Suppressor macrophage treated with lipopolysaccharide for 1 hour (primary cell): ENCODE results near the gene MYOM1.
A peak's percentile ranks its signal among the peaks of the same experiment; 100 is the strongest.
"Not testable (repeated sequence)": the region's sequence is repeated elsewhere in the genome, so short reads cannot be mapped to it uniquely, and the experiment has no call there.

ENCODE experiments used
- DNase-seq, 3 donors: peaks; one replicate each; pipeline ENCODE4 v3.0.0-alpha.2; 2020 to 2022

Gene MYOM1

DNA sequence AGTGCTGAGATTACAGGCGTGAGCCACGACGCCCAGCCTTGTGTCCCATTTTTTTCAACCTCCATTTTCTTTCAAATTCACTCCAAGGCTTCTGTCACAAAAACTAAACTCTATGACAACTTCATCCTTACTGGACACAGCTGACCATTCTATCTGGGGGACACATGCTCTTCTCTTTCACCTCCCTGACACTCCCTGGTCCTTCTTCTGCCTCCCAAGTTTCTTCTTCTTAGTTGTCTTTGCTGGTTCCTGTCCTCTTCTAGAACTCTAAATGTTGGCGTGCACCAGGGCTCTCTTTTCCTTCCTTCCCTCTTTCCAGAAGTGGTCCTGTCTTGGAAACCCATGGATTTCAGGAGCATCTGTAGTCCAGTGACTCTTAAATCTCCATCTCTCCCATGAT is 166.7 kb downstream of the MYOM1 start:
- no peak for DNase-seq

DNA sequence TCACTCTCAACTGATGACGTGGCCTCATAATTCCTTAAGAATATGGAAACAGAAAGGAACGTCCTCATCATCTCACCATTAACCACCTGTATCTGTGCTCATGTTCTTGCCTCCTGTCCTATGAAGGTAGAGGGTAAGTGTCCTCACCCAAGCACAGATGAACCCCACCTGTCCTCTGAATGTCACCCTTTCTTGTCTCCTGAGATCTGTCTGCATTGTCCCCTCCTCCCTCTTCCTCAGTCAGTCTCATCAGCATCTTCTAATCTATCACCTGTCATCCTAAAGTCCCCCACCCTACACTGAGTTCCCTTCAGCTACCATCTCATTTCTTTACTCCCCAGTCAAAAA is 167.4 kb downstream of the MYOM1 start:
- DNase-seq = no peak

DNA sequence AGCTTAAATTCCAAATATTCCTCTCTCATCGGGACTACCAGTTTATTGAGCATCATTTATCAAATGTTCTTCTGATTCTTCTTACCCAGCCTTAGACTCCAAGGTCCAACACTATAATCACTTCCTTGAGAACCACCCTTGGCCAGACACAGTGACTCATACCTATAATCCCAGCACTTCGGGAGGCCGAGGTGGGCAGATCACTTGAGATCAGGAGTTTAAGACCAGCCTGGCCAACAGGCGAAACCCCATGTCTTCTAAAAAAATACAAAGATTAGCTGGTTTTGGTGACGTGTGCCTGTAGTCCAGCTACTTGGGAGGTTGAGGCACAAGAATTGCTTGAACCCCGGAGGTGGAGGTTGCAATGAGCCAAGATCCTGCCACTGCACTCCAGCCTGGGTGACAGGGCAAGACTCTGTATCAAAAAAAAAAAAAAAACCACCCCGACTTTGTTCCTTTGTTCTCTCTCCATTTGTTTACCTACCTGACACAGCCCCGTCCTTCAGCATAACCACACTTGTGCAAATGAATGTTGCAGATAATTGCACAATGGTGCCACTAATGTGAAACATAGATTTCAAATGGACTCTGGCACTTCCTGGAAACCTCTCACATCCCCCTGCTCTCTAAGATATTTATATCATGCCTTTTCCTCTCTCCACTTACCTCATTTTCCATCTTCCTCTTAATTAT is 167.9 kb downstream of the MYOM1 start:
- peak; percentile 32 to 69 (median 56) for DNase-seq

DNA sequence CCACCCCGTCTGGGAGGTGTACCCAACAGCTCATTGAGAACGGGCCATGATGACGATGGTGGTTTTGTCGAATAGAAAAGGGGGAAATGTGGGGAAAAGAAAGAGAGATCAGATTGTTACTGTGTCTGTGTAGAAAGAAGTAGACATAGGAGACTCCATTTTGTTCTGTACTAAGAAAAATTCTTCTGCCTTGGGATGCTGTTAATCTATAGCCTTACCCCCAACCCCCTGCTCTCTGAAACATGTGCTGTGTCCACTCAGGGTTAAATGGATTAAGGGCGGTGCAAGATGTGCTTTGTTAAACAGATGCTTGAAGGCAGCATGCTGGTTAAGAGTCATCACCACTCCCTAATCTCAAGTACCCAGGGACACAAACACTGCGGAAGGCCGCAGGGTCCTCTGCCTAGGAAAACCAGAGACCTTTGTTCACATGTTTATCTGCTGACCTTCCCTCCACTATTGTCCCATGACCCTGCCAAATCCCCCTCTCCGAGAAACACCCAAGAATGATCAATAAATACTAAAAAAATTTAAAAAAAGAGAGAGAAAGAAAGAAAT is 169.8 kb downstream of the MYOM1 start:
- DNase-seq = not testable (repeated sequence)

DNA sequence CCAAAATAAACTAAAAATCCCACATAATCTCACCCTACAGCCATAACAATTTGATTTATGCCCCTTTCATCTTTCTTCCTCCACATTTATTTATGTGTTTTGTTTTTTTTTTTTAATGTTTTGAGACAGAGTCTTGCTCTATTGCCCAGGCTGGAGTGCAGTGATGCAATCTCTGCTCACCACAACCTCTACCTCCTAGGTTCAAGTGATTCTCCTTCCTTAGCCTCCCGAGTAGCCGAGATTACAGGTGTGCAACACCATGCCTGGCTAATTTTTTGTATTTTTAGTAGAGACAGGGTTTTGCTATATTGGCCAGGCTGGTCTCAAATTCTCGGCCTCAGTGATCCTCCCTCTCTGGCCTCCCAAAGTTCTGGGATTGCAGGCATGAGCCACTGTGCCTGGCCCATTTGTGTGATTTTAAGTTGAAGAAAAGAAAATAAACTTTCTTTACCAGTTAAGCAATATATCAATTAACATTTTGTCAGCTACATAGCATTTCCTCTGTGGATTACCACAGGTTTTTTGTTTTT is 170.9 kb downstream of the MYOM1 start:
- no peak for DNase-seq

DNA sequence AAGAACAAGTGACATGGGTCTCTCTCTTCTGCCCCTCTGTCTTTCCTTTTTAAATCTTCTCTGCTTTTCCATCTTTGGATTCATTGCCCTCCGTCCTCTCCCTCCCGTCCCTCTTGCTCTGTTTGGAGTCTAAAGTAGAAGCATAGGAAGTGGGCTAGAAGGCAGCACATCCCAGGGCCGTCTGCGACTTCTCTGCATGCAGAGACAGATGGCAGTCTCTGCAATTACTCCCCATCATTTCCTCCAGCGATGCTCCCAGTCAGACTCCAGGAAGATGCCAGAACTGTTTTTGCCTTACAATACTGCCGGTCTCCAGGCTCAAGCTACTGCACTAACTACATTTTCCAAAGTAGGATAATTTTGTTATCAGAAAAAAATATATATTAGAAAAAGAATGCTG is 171.6 kb downstream of the MYOM1 start:
- no peak for DNase-seq

DNA sequence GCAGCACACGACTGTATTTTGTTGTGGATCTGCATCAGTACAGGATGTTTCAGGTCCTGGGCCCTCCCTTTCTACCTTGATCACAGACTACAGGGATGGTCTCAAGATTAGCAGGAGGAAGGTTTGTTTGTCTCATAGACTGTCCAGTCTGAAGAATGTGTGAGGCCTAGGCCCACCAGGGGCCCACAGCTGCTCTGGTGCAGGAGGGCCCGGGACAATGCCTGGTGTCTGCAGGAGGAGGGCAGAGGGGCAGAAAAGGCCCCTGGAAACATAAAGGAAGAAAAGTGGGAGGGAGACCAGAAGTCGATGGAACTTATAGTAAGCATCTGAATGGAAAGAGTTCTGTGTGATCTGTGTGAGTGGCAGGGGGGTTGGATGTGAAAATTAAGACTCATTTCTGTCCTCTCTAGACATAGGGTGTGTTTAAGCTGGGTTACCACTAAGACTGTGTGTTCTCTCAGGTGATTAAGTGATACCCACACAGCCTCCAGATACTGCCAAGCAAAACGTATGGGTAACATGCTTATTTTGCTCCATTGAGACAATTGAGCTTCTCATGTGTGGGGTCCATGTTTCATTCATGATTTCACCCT is 173.5 kb downstream of the MYOM1 start:
- DNase-seq = no peak

DNA sequence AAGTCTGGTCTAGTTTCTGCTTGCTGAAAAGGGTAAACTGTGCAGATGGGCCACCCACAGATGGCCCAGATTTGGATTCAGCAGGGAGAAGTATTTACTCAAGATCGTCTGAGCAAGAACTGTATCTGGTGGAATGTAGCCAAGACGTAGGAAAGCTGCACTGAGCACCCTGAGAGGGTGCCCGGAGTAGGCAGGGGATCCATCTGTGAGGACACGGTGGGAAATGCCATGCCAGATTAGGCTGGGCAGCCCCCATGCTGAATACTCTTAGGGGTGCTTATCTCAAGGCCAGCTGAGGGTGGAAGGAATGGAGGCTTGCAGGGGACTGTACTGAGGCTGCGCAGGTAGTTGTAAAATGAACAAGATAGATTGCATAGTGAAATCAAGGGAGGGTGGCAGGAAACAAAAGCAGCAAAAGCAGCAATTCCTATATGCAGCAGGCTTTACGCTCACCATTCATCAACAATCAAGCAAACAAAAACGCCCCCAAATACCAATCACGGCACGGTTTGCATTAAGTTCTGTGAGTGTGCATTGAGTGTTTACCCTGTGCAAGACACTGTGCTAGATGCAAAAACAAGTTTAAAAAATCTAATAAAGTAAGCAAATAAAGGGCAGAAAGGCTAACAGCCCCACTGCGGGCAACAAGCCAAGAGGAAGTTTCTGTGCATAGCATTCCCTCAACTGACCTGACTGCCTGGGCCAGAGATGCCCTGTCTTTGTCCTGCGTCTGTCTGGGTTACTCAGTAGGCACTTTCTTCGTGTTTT is 174.7 kb downstream of the MYOM1 start:
- DNase-seq = peak; percentile 45 to 70 (median 52)

DNA sequence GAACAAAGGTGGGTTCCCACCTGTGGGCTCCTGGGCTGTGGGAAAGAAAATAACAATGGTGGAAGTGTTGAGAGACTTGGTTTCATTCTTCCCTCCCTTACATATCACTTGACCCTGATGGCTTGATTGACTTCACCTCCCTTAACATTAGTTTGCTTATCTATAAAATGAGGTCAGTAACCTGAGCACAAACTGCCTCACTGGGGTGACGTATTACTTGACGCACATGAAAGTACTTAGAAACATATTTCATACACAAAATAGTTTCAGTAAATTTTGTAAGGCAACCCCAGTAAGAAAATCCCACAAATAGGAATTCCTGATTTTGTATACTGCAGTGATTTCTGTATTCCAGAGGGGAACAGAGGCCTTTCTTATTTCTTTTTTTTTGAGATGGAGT is 177.4 kb downstream of the MYOM1 start:
- DNase-seq = no peak

DNA sequence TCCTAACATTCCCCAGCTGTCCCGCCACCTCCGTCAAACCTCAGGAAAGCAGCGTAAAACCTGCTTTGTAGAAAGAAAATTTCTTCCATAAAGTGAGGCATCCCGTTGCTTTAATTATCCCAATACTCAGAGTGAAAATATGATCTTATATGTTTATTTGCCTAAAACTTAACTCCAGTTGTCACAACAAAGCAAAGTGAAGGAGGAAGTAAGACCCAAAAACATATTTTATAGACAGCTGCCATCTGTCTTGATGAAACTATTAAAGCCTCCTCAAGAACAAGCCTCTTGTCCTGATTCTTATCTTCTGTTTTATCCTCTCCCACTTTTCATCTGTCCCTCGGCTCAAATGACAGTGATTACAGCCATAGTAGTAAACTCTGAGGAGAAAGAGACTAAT is 177.9 kb downstream of the MYOM1 start:
- DNase-seq = no peak

DNA sequence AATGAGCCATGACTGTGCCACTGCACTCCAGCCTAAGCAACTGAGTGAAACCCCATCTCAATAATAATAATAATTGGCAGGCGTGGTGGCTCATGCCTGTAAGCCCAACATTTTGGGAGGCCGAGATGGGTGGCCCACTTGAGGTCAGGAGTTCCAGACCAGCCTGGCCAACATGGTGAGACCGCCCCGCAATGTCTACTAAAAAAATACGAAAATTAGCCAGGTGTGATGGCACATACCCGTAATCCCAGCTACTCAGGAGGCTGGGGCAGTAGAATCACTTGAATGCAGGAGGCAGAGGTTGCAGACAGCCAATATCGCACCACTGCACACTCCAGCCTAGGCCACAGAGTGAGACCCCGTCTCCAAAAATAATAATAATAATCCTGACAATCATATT is 178.9 kb downstream of the MYOM1 start:
- DNase-seq = no peak

DNA sequence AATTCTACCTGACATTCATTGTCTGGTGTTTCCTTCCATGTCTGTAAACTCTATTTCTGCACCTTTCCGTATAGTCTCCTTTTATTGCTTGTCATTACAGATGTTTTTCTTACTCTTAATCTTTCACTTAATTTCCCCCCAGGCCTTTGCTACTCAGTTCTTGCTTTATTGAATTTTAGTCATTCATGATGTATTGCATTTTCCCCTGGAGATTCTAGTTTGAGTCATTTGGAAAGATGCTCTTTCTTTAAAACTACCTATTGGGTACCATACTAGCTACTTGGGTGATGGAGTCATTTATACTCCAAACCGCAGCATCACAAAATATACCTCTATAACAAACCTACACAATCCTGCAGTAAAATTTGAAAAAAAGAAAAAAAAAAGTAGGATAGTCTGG is 179.6 kb downstream of the MYOM1 start:
- DNase-seq = no peak

DNA sequence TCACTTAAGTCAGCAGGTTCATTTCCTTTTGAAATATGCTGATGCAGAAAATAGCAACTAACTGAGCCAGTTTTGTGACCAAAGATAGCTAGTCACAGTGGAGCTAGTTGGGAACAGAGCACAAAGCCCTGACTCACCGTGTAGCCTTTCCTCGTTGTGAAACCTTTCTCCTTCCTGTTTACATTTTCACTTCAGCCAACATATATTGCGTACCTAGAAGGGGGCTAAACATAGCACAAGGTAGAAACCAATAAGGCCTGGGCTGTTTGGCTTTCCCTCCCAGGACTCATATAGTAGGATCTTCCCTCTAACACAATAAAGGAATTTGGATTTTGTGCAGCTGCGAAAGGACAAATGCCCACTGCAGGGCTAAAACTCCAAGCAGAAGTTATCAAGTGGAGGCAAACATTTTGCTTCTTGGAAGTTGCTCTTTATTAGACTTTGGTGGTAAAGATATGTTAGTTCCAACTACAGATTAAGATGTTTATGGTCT is 182.3 kb downstream of the MYOM1 start:
- DNase-seq = peak; percentile 78 to 85 (median 85)

DNA sequence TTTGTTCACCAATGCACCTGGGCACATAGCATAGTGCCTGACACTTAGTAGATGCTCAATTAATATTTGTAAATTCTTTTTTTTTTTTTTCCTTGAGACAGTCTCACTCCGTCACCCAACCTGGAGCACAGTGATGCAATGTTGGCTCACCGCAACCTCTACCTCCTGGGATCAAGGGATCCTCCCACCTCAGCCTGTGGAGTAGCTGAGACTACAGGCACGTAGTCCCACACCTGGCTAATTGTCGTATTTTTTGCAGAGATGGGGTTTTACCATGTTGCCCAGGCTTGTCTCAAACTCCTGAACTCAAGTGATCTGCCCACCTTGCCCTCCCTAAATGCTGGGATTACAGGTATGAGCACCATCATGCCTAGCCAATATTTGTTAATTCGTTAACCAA is 183.7 kb downstream of the MYOM1 start:
- no peak for DNase-seq

DNA sequence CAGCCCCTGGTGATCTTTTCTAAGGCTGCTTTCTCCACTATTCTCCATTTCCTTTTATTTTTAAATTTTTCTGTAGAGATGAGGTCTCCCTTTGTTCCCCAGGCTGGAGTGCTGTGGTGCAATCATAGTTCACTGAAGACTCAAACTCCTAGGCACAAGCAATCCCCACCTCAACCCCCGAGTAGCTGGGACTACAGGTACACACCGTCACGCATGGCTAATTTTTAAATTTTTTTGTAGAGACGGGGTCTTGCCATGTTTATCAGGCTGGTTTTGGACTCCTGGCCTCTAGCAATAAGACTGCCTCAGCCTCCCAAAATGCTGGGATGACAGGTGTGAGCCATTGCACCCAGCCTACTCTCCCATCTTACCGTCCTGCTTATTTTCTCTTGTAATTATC is 184.1 kb downstream of the MYOM1 start:
- DNase-seq = no peak

DNA sequence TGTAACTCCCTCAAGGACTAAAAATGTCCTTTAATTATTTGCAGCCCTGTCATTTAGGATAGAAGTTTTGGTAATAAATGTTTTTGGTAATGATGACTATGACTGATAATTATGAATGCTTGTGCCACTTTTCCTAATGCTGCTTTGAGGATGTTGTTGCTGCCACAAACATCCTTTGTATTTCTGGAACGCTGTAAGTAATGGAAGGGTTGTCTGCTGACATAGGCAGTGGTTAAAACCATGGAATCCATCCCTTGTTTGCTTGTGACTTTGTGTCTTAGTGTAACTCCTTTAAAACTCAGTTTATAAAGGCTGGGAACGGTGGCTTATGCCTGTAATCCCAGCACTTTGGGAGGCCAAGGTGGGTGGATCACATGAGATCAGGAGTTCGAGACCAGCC is 187.0 kb downstream of the MYOM1 start:
- DNase-seq = no peak

DNA sequence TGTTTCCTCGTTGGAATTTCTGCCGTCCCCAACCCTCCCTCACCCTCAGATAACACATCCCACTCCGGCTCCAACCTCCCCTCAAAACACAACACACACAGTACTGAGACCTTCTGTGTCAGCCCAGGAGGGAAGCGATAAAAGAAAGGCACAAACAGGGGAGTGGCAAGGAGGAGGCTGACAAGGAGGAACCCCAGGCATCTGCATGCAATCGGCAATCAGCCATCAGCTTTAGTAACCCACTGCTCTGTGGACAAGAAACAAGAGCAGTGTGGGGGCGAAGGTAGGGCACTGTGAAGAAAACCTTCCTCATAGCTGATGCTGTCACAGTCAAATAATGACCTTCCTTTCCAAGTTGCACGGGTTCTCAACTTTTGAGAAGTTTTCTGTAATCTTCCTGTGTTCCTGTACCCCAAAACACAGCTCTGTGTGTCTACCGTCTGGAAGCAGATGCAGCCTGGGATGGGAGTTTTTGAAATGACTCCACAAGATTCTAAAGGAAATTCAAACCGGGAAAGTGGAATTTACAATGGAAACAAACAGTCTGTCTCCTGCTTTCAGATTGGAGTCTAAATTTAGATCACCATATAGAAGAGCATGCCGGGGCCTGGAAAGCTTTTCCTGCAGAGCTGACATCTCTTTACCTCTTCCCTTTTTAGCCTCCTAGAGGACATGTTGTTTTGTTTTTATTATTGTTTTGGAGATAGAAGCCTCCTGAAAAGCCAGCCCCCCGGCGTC is 190.4 kb downstream of the MYOM1 start:
- DNase-seq = peak; percentile 47 to 60 (median 52)

DNA sequence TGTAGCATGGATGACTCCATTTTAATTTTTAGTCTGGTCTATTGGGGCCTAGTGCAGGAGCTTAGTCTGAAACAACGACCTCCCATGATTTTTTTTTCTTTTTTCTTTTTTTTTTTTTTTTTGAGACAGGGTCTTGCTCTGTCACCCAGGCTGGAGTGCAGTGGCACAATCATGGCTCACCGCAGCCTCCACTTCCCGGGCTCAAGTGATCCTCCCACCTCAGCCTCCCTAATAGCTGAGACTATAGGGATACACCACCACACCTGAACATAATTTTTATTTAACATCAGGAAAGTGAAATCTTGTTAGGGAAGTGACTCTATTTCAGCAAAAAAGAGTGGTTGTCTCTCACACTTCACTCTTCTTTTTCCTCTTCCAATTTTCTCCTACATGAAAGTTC is 191.7 kb downstream of the MYOM1 start:
- DNase-seq = not testable (repeated sequence)

DNA sequence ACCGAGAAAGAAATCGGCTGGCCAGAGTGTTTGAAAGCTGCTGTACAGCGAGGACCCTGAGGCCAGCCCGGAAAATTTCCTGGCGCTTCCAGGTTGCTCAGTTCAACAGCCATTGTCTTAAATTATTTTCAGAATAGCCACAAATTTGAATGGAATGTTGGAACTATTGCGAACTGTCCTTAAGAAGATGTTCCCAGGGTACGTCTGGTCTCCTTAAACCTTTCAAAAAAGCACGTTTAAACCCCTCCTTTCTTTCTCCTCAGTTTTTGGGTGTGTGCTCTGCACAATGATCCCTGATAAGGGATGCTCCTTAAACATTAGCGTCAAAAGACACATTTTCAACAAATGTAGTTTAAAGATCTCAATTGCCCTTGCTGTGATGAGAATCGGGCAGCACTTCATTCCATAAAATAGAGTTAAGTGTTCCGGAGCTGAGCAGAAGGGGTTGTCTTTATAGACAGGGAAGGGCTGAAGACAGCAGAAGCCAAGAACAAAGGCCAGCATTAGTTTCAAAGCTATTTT is 192.3 kb downstream of the MYOM1 start:
- no peak for DNase-seq

DNA sequence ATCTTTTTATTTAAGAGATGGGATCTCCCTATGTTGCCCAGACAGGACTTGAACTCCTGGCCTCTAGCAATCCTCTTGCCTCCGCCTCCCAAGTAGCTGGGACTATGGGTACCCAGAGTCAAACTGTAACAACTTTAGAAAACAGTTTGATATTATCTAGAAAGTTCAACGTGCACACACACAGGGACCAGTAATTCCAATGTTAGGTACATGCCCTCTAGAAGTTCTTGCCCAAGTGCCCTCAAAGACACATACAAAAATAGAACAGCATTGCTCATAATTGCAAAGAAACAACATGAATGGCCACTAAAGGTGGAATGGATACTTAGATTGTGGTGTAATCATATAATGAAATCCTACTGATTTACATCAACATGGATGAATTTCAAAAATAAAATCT is 194.2 kb downstream of the MYOM1 start:
- no peak for DNase-seq

DNA sequence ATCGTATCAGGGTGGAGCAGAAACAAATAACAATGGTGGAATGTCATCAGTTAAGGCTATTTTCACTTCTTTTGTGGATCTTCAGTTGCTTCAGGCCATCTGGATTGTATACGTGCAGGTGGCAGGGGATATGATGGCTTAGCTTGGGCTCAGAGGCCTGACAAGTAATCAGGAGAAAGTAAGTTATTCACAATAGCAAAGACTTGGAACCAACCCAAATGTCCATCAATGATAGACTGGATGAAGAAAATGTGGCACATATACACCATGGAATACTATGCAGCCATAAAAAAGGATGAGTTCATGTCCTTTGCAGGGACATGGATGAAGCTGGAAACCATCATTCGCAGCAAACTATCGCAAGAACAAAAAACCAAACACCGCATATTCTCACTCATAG is 196.2 kb downstream of the MYOM1 start:
- DNase-seq = not testable (repeated sequence)
